ENCODE results near the gene WNT16. TPM values are rescaled to one million over a fixed set of nuclear protein-coding genes. Genes with fewer than 3 reads are reported as not detected.

The WNT16 gene
- total and polyA plus RNA-seq, 8 donors = 0.08 TPM; not detected in 7

DNA sequence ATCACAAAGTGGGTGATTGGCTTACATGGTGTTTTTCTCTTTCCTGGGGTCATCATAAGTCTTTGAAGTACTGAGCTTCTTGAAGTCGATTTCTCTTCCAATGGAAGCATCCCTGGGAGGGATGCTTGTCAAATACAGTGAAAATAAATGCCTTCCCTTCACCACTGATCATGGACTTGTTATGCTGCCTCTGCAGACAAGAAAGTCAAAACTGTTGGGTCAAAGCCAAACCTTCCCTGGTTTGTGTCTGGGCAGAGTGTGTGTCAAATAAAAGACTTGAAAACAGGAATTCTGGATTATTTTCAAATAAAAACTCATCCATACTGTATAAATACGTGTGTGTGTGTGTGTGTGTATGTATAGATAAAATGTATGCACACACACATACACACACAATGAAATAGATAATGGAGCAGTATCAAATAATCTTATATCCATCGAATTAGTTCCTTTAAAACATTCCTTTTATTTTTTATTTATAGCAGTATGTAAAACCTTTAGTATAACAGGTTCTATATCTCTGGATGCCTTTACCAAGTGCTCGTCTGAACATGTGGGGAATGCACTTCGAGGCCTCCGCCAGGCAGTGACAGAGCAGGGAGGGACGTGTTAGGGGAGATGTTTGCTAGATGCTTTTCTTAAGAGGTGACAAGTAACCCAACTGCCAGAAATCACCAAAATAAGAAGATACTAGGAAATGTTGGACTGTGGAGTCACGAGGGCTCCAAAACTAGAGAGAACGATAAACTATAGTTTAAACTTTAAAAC, 27.2 kb upstream of the WNT16 start:
- Histone ChIP-seq H3K9me3 (no peaks in the 10 kb centered on the region), H3K4me1 (peaks cover 0 to 3% of the 10 kb centered on the region in 2 donors), H3K4me3 (no peak overlapping the region), H3K27me3 (no peaks in the 10 kb centered on the region), H3K36me3 (no peaks in the 10 kb centered on the region), H3K27ac (no peak overlapping the region)
- intact Hi-C loops (cut with DNase I) = no loop called here
- ATAC-seq = no peak
- no peak for DNase-seq
- TF ChIP-seq, protein P1, sequence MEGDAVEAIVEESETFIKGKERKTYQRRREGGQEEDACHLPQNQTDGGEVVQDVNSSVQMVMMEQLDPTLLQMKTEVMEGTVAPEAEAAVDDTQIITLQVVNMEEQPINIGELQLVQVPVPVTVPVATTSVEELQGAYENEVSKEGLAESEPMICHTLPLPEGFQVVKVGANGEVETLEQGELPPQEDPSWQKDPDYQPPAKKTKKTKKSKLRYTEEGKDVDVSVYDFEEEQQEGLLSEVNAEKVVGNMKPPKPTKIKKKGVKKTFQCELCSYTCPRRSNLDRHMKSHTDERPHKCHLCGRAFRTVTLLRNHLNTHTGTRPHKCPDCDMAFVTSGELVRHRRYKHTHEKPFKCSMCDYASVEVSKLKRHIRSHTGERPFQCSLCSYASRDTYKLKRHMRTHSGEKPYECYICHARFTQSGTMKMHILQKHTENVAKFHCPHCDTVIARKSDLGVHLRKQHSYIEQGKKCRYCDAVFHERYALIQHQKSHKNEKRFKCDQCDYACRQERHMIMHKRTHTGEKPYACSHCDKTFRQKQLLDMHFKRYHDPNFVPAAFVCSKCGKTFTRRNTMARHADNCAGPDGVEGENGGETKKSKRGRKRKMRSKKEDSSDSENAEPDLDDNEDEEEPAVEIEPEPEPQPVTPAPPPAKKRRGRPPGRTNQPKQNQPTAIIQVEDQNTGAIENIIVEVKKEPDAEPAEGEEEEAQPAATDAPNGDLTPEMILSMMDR (IDR thresholded peaks at IDR 0.05) = no peak

- Histone ChIP-seq H3K27me3 (no peaks in the 10 kb centered on the region), H3K9me3 (no peaks in the 10 kb centered on the region), H3K4me3 (no peak overlapping the region), H3K4me1 (peaks cover 0 to 3% of the 10 kb centered on the region in 2 donors), H3K36me3 (no peaks in the 10 kb centered on the region), H3K27ac (no peak overlapping the region)
- TF ChIP-seq, protein P1 (IDR thresholded peaks at IDR 0.05) = no peak
- intact Hi-C loops (cut with DNase I) = no loop called here
- ATAC-seq (no peak), DNase-seq (no peak)
Measured at GRCh38 chr7:121302214-121302745, 26.5 kb upstream of the WNT16 start.

DNA sequence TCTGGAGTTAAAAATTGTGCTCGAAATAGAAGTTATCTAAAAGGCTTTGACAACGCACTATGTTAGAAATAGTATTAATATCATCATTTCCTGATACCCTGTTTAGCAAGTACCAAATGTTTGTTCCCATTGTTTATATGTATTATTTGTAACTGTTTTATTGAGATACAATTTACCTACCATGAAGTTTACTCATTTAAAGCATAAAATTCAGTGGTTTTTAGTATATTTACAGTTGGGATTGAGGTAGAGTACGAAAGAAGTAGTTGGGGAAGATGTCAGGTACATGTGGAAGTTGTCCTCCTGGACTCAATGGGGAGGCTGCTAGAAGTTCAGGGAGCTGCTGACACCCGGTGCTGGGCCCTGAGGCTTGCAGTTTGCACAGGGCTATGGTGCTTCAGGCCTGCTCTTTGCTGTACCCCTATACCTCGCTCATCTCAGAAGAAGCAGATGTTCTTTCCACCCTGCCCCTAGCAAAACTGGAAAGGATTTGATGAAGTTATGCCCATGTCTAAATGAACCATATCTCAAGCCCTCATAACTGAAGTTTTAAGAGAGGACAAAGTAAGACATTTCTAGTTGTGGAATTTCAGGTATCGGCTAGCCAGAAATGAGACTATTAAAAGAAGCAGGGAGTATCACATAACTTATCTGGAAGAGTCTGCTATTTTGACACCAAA, 25.2 kb upstream of the WNT16 start:
- no peak overlapping the region for H3K27ac ChIP-seq
- peaks cover 0 to 3% of the 10 kb centered on the region in 2 donors for H3K4me1 ChIP-seq
- DNase-seq (no peak), ATAC-seq (no peak)
- no peaks in the 10 kb centered on the region for H3K27me3 ChIP-seq
- no peak overlapping the region for H3K4me3 ChIP-seq
- H3K36me3 ChIP-seq = no peaks in the 10 kb centered on the region
- TF ChIP-seq, protein P1 (IDR thresholded peaks at IDR 0.05) = no peak
- no peaks in the 10 kb centered on the region for H3K9me3 ChIP-seq
- intact Hi-C loops (cut with DNase I) = no loop called here

DNA sequence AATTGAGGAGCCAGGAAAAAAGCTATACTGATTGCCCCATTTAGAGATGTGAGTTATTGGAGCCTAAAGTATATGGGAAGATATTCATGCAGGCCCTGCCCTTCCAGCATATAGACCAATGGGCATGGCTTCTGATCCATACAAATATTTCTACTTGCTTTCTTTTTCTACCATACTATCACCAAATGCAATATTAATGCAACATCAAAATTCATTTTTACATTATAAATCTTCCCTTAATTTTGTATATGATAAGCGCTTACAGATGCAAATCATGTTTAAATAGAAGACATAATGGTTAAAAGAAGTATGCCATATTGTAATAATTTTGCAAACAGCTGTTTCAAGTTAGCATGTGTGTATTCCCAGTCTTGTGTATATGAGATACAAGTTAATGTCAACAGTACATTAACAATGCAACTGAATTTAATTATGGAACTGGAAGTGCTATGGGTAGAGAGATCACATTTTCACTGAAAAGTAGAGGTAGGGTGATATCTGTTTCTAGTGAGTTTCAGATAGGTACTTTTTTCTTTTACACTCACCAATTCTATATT, 24.6 kb upstream of the WNT16 start:
- Histone ChIP-seq H3K9me3 (no peaks in the 10 kb centered on the region), H3K36me3 (no peaks in the 10 kb centered on the region), H3K4me1 (peaks cover 0 to 3% of the 10 kb centered on the region in 2 donors), H3K27ac (no peak overlapping the region), H3K4me3 (no peak overlapping the region), H3K27me3 (no peaks in the 10 kb centered on the region)
- ATAC-seq (no peak), DNase-seq (no peak)
- intact Hi-C loops (cut with DNase I) = no loop called here
- TF ChIP-seq, protein P1 (IDR thresholded peaks at IDR 0.05) = no peak

- TF ChIP-seq, protein P1 (IDR thresholded peaks at IDR 0.05) = no peak
- no peak for DNase-seq
- intact Hi-C loops (cut with DNase I) = no loop called here
- H3K36me3 ChIP-seq = no peaks in the 10 kb centered on the region
- H3K27ac ChIP-seq = no peak overlapping the region
- H3K27me3 ChIP-seq = no peaks in the 10 kb centered on the region
- H3K4me1 ChIP-seq = peaks cover 0 to 3% of the 10 kb centered on the region in 2 donors
- H3K9me3 ChIP-seq = no peaks in the 10 kb centered on the region
- no peak overlapping the region for H3K4me3 ChIP-seq
- no peak for ATAC-seq
Measured at GRCh38 chr7:121305109-121305508, 23.7 kb upstream of the WNT16 start.

All from left lung (tissue), 10 donors.